ENCODE results near the gene CYP24A1. TPM values are rescaled to one million over a fixed set of nuclear protein-coding genes. Genes with fewer than 3 reads are reported as not detected.

The CYP24A1 gene
- total and polyA plus RNA-seq, 2 of the 13 experiments (the other 11 are each of a cell fraction or from before 2014, with no cell fraction given) = 9.4 to 32.7 TPM

DNA sequence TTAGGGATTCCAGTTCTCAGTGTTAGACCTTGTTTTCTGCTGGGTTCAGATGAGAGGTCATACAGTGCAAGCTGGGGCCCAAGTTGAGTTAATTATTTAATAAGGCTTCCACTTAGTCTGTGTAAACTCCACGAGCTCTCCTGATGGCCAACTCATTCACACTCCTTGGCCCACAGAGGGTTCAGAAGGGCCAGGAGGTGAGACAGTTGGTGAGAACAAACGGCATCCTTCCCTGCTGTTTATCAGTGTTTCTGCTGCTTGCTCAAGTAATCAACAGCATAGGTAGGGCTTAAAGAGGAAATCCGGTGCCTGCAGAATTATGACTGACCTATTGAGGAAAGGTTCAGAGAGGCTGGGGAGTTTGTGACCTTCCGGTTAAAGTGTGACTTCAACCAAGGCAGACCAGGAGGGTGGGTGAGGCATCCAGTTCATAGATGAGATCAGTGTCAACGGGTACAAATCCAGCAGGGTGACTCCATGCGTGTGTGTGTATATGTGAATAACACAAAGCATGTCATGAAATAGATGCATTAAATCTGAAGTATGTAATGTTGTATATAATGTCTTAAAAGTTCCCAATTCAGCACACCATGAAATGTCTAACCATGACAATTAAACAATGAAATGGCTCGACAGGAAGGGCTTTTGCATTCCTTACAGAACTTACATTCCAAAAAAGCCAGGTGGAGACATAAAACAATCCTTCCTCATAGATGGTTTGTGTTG is 66.0 kb downstream of the CYP24A1 start (continued):
- peak; percentile 53 for TF ChIP-seq HNF4G (IDR thresholded peaks at IDR 0.05; ENCODE audit: borderline replicate concordance, low read depth, low read length)
- TF ChIP-seq HNF4G (CRISPR knock-in tag; IDR thresholded peaks at IDR 0.05; ENCODE audit: borderline replicate concordance, low read depth) = peak; percentile 91
- TF ChIP-seq ZNF891 (CRISPR knock-in tag; IDR thresholded peaks at IDR 0.05) = no peak
- TF ChIP-seq ZNF766 (CRISPR knock-in tag; IDR thresholded peaks at IDR 0.05; ENCODE audit: borderline replicate concordance) = 0 out of 2 replicates have a peak, but pooled peaks have one; percentile 63
- TF ChIP-seq ZNF564 (CRISPR knock-in tag; IDR thresholded peaks at IDR 0.05) = no peak; the same call in 1 of the 2 replicates
- TF ChIP-seq KMT2A (CRISPR knock-in tag; IDR thresholded peaks at IDR 0.05) = 0 out of 2 replicates have a peak, but pooled peaks have one; percentile 52
- TF ChIP-seq DMAP1 (CRISPR knock-in tag; IDR thresholded peaks at IDR 0.05) = peak; percentile 73
- TF ChIP-seq CREBL2 (CRISPR knock-in tag; IDR thresholded peaks at IDR 0.05; ENCODE audit: borderline replicate concordance) = no peak
- TF ChIP-seq, protein P1, sequence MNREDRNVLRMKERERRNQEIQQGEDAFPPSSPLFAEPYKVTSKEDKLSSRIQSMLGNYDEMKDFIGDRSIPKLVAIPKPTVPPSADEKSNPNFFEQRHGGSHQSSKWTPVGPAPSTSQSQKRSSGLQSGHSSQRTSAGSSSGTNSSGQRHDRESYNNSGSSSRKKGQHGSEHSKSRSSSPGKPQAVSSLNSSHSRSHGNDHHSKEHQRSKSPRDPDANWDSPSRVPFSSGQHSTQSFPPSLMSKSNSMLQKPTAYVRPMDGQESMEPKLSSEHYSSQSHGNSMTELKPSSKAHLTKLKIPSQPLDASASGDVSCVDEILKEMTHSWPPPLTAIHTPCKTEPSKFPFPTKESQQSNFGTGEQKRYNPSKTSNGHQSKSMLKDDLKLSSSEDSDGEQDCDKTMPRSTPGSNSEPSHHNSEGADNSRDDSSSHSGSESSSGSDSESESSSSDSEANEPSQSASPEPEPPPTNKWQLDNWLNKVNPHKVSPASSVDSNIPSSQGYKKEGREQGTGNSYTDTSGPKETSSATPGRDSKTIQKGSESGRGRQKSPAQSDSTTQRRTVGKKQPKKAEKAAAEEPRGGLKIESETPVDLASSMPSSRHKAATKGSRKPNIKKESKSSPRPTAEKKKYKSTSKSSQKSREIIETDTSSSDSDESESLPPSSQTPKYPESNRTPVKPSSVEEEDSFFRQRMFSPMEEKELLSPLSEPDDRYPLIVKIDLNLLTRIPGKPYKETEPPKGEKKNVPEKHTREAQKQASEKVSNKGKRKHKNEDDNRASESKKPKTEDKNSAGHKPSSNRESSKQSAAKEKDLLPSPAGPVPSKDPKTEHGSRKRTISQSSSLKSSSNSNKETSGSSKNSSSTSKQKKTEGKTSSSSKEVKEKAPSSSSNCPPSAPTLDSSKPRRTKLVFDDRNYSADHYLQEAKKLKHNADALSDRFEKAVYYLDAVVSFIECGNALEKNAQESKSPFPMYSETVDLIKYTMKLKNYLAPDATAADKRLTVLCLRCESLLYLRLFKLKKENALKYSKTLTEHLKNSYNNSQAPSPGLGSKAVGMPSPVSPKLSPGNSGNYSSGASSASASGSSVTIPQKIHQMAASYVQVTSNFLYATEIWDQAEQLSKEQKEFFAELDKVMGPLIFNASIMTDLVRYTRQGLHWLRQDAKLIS (CRISPR knock-in tag; IDR thresholded peaks at IDR 0.05) = peak; percentile 57; the same call in 1 of the 2 replicates
- TF ChIP-seq RELA (CRISPR knock-in tag; IDR thresholded peaks at IDR 0.05) = no peak
- TF ChIP-seq HIC2 (CRISPR knock-in tag; IDR thresholded peaks at IDR 0.05; ENCODE audit: low read depth) = peak; percentile 78
- peak; percentile 80; the same call in 1 of the 2 replicates for TF ChIP-seq FOXK2 (IDR thresholded peaks at IDR 0.05)
- peak; percentile 88 for TF ChIP-seq FOXC1 (CRISPR knock-in tag; IDR thresholded peaks at IDR 0.05; ENCODE audit: borderline replicate concordance)
- no peak for TF ChIP-seq BHLHE40 (IDR thresholded peaks at IDR 0.05; ENCODE audit: low read length)
- TF ChIP-seq, protein P2, sequence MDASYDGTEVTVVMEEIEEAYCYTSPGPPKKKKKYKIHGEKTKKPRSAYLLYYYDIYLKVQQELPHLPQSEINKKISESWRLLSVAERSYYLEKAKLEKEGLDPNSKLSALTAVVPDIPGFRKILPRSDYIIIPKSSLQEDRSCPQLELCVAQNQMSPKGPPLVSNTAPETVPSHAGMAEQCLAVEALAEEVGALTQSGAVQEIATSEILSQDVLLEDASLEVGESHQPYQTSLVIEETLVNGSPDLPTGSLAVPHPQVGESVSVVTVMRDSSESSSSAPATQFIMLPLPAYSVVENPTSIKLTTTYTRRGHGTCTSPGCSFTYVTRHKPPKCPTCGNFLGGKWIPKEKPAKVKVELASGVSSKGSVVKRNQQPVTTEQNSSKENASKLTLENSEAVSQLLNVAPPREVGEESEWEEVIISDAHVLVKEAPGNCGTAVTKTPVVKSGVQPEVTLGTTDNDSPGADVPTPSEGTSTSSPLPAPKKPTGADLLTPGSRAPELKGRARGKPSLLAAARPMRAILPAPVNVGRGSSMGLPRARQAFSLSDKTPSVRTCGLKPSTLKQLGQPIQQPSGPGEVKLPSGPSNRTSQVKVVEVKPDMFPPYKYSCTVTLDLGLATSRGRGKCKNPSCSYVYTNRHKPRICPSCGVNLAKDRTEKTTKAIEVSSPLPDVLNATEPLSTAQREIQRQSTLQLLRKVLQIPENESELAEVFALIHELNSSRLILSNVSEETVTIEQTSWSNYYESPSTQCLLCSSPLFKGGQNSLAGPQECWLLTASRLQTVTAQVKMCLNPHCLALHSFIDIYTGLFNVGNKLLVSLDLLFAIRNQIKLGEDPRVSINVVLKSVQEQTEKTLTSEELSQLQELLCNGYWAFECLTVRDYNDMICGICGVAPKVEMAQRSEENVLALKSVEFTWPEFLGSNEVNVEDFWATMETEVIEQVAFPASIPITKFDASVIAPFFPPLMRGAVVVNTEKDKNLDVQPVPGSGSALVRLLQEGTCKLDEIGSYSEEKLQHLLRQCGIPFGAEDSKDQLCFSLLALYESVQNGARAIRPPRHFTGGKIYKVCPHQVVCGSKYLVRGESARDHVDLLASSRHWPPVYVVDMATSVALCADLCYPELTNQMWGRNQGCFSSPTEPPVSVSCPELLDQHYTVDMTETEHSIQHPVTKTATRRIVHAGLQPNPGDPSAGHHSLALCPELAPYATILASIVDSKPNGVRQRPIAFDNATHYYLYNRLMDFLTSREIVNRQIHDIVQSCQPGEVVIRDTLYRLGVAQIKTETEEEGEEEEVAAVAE (CRISPR knock-in tag; IDR thresholded peaks at IDR 0.05; ENCODE audit: borderline replicate concordance) = no peak; the same call in 1 of the 2 replicates
